Activated naive CD4-positive, alpha-beta T cell treated with anti-CD3 and anti-CD28 coated beads for 36 hours (primary cell): ENCODE measurements around the gene ANKH. TPM values are rescaled to one million over a fixed set of nuclear protein-coding genes. Genes with fewer than 3 reads are reported as not detected.

ENCODE experiments used
- CTCF ChIA-PET: fragments of 350-600 bp; sonication (Branson Sonifier 250); formaldehyde crosslinking; loops from one replicate; lab custom pipeline; 2021; ENCODE audit warnings: antibody characterized with exemption; lab: Charles Lee
- DNase-seq: peaks from one replicate; pipeline ENCODE4 v3.0.0-alpha.2; 2020
- H3K27ac Mint-ChIP-seq: one replicate; pipeline ENCODE4 v1.8.0; 2021; ENCODE audit warnings: mild to moderate bottlenecking, mixed read lengths
- H3K27me3 Mint-ChIP-seq: one replicate; pipeline ENCODE4 v1.8.0; 2021; ENCODE audit warnings: low read depth, mixed read lengths
- H3K36me3 Mint-ChIP-seq: one replicate; pipeline ENCODE4 v1.8.0; 2021; ENCODE audit warnings: low read depth, mixed read lengths
- H3K4me1 Mint-ChIP-seq: one replicate; pipeline ENCODE4 v1.8.0; 2021; ENCODE audit warnings: low read depth, mixed read lengths
- H3K4me3 Mint-ChIP-seq: one replicate; pipeline ENCODE4 v1.8.0; 2021; ENCODE audit warnings: mild to moderate bottlenecking, moderate library complexity, mixed read lengths
- H3K9me3 Mint-ChIP-seq: one replicate; pipeline ENCODE4 v1.8.0; 2021; ENCODE audit warnings: mixed read lengths
- intact Hi-C: fragments of 100-400 bp; cut with micrococcal nuclease; formaldehyde crosslinking; loops from one replicate; pipeline ENCODE4 v1.15.1; 2023
- total RNA-seq, 2 experiments: library from RNA; stranded (reverse); gene quantifications; one replicate each; pipeline ENCODE4 v1.2.3, GENCODE V29; 2021

ANKH gene
- total RNA-seq, 2 experiments from 2014 or later = 92.0 to 93.5 TPM

GRCh38 chr5:14773588-14773987 is 98.0 kb downstream of the ANKH start:
- Mint-ChIP-seq H3K27ac (no peak overlapping the region), H3K4me3 (no peak overlapping the region), H3K9me3 (no peaks in the 10 kb centered on the region), H3K27me3 (no peaks in the 10 kb centered on the region), H3K36me3 (peaks cover 14% of the 10 kb centered on the region), H3K4me1 (peaks cover 13% of the 10 kb centered on the region)
- no peak for DNase-seq
- CTCF ChIA-PET = no interaction called here
- intact Hi-C loops = no loop called here

DNA sequence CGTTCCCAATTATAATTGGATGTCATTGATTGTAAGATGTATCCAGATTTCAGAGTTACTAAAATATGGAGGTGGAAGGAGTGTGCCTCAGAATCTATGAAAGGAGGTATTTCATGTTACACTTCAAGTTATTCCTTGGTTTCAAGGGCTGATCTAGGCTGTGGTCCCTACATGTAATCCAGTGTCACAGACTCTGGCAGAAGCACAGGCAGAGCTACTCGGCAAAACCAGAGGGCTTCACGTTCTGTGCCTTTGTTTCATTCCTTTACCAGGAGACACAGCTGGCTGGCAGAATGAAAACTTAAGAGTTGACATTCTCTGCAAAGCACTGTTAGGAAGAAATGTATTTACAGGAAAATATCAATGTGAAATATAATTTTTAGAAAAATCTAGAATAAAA is 99.6 kb downstream of the ANKH start:
- H3K27ac Mint-ChIP-seq = no peak overlapping the region
- intact Hi-C loops = no loop called here
- H3K4me1 Mint-ChIP-seq = peaks cover 15% of the 10 kb centered on the region
- CTCF ChIA-PET = no interaction called here
- DNase-seq = no peak
- no peaks in the 10 kb centered on the region for H3K27me3 Mint-ChIP-seq
- no peak overlapping the region for H3K4me3 Mint-ChIP-seq
- peaks cover 13% of the 10 kb centered on the region for H3K36me3 Mint-ChIP-seq
- H3K9me3 Mint-ChIP-seq = no peaks in the 10 kb centered on the region

- intact Hi-C loops = no loop called here
- Mint-ChIP-seq H3K27ac (no peak overlapping the region), H3K4me3 (no peak overlapping the region), H3K4me1 (peaks cover 11% of the 10 kb centered on the region), H3K36me3 (peaks cover 13% of the 10 kb centered on the region), H3K9me3 (no peaks in the 10 kb centered on the region), H3K27me3 (no peaks in the 10 kb centered on the region)
- no peak for DNase-seq
- CTCF ChIA-PET = interaction anchor here (1.1 kb wide), 1 partner anchor 10 kb away, joined by 3 read pairs; no protein-coding TSS in a partner anchor
Measured at GRCh38 chr5:14771189-14771588, 100.4 kb downstream of the ANKH start.

DNA sequence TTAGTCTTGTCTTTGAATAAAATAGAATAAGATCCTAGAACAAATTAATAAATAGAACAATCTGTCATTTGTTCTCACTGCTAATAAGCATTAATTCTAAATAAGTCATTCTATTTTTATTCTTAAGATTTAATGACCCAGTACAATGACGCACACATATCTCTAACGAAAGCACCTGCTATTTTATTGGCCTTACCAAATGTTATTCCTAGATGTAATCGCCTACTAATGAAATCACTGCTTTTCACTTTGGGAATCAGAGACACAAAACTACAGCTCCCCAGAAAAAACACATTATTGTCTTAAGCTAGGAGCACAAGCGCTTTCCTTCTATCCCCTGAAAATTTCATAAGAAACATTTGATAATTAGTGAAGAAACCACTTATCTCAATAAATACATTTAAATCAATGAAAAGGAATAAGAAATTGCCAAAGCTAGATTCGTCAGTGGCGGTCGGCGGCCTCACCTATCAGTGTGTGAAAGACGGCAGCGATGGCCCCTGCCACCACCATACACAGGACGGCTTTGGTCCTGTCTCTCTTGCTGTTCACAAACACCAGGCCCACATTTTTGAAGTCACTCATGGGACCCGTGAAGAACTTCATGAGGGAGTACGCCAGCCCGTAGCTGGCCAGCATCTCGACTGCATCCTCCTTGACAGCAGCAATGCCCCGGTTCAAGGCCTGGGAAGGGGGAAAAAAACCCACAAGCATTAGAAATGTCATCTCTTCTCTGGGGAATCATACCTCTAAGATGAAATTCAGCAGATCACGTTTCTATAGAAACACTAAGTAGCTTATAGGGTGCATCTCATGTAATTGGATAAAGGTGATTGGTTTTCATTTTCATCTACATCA is 102.8 kb downstream of the ANKH start:
- Mint-ChIP-seq H3K36me3 (peaks cover 11% of the 10 kb centered on the region), H3K4me1 (peaks cover 10% of the 10 kb centered on the region), H3K9me3 (no peaks in the 10 kb centered on the region), H3K4me3 (no peak overlapping the region), H3K27ac (no peak overlapping the region), H3K27me3 (no peaks in the 10 kb centered on the region)
- DNase-seq = no peak
- intact Hi-C loops = no loop called here
- CTCF ChIA-PET = interaction anchor here (0.7 to 1.5 kb wide), 2 partner anchors 10 to 247 kb away, joined by 4 to 5 read pairs; no protein-coding TSS in a partner anchor

DNA sequence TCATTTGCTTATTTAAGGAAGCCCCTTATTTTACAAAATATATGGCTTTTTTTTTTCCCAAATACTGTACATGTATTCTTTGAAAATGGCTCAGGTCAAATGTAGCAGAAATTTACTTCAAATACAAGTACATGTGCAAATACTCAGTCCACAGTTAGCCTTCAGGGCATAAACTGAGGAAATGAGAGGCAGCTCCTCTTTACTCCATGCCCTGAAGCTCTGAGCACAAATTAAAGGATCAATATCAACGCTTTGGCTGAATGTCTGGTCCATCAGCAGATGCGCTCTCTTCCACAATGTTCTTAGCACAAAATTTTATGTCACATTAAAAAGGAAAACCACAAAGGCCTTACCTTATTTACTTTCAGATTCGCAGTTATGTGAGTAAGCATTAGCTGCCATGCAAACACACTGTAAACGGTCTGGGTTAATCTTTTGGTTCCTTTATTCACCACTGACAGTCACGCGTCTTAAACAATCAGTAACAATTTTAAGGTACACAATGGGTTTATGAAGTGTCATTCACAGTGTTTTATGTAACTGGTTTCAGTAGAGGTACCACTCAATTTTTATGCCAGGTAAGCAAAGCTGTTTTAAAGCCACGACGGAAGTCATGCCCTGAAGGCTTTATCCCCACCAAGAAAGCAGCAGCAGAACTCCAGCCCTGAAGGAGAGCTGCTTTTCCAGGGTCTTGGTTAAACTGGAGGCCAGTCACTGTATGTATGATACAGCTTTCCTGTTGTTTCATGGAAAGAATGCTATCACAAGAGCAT is 103.7 kb downstream of the ANKH start:
- Mint-ChIP-seq H3K9me3 (no peaks in the 10 kb centered on the region), H3K36me3 (peaks cover 11% of the 10 kb centered on the region), H3K4me3 (no peak overlapping the region), H3K4me1 (peaks cover 10% of the 10 kb centered on the region), H3K27me3 (no peaks in the 10 kb centered on the region), H3K27ac (no peak overlapping the region)
- intact Hi-C loops = no loop called here
- CTCF ChIA-PET = interaction anchor here (1.5 kb wide), 1 partner anchor 9 kb away, joined by 5 read pairs; no protein-coding TSS in a partner anchor
- DNase-seq = no peak

DNA sequence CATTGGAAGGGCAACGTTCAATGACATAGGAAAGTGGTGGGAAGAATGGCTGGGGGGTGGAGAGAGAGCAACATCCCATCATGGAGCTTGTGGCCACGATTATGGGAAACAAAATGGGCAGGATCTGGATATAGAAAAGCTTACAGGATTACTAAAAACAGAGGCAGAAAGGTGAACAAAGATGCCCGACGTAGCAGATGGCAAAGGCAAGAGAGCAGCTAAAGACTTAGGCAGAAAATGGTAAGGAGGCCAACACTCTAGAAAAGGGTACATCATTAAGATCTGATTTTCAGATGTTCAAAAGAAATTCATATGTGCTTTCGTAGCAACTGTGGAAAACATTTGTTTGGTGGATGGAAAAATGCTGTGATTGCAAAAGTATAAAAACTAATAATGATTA is 104.5 kb downstream of the ANKH start:
- no peak for DNase-seq
- H3K27ac Mint-ChIP-seq = no peak overlapping the region
- peaks cover 10% of the 10 kb centered on the region for H3K4me1 Mint-ChIP-seq
- no peak overlapping the region for H3K4me3 Mint-ChIP-seq
- peaks cover 8% of the 10 kb centered on the region for H3K36me3 Mint-ChIP-seq
- intact Hi-C loops = no loop called here
- no peaks in the 10 kb centered on the region for H3K9me3 Mint-ChIP-seq
- no peaks in the 10 kb centered on the region for H3K27me3 Mint-ChIP-seq
- CTCF ChIA-PET = no interaction called here

- DNase-seq = no peak
- Mint-ChIP-seq H3K4me3 (no peak overlapping the region), H3K9me3 (no peaks in the 10 kb centered on the region), H3K4me1 (peaks cover 10% of the 10 kb centered on the region), H3K27me3 (no peaks in the 10 kb centered on the region), H3K36me3 (peaks cover 11% of the 10 kb centered on the region), H3K27ac (no peak overlapping the region)
- intact Hi-C loops = no loop called here
- CTCF ChIA-PET = no interaction called here
Measured at GRCh38 chr5:14766584-14766983, 105.0 kb downstream of the ANKH start.

- Mint-ChIP-seq H3K4me1 (peaks cover 6% of the 10 kb centered on the region), H3K27me3 (no peaks in the 10 kb centered on the region), H3K4me3 (no peak overlapping the region), H3K9me3 (no peaks in the 10 kb centered on the region), H3K36me3 (peaks cover 11% of the 10 kb centered on the region), H3K27ac (no peak overlapping the region)
- intact Hi-C loops = no loop called here
- CTCF ChIA-PET = no interaction called here
- no peak for DNase-seq
Measured at GRCh38 chr5:14765587-14765986, 106.0 kb downstream of the ANKH start.

- H3K9me3 Mint-ChIP-seq = no peaks in the 10 kb centered on the region
- no peaks in the 10 kb centered on the region for H3K27me3 Mint-ChIP-seq
- no peak overlapping the region for H3K27ac Mint-ChIP-seq
- no peaks in the 10 kb centered on the region for H3K4me1 Mint-ChIP-seq
- H3K4me3 Mint-ChIP-seq = no peak overlapping the region
- no peak for DNase-seq
- H3K36me3 Mint-ChIP-seq = peaks cover 9% of the 10 kb centered on the region
- intact Hi-C loops = no loop called here
- CTCF ChIA-PET = interaction anchor here (0.8 to 1.1 kb wide), 2 partner anchors 16 to 35 kb away, joined by 3 read pairs; no protein-coding TSS in a partner anchor
Measured at GRCh38 chr5:14762549-14763216, 108.9 kb downstream of the ANKH start.

GRCh38 chr5:14760548-14761002 is 111.0 kb downstream of the ANKH start:
- Mint-ChIP-seq H3K9me3 (no peaks in the 10 kb centered on the region), H3K4me1 (no peaks in the 10 kb centered on the region), H3K4me3 (no peak overlapping the region), H3K27me3 (no peaks in the 10 kb centered on the region), H3K27ac (no peak overlapping the region), H3K36me3 (peaks cover 7% of the 10 kb centered on the region)
- DNase-seq = no peak
- intact Hi-C loops = no loop called here
- CTCF ChIA-PET = interaction anchor here (1.2 to 1.3 kb wide), 2 partner anchors 10 to 29 kb away, joined by 3 read pairs; no protein-coding TSS in a partner anchor

GRCh38 chr5:14759744-14760547 is 111.6 kb downstream of the ANKH start:
- CTCF ChIA-PET = interaction anchor here (0.8 to 1.3 kb wide), 3 partner anchors 11 to 258 kb away, joined by 3 to 4 read pairs (median 3); no protein-coding TSS in a partner anchor
- Mint-ChIP-seq H3K4me1 (no peaks in the 10 kb centered on the region), H3K9me3 (no peaks in the 10 kb centered on the region), H3K4me3 (no peak overlapping the region), H3K36me3 (peaks cover 7% of the 10 kb centered on the region), H3K27ac (no peak overlapping the region), H3K27me3 (no peaks in the 10 kb centered on the region)
- DNase-seq = no peak
- intact Hi-C loops = no loop called here
